ENCODE results near the gene PLBD2.

PLBD2 gene

GRCh38 chr12:113439606-113440030 lies 81.2 kb downstream of the PLBD2 start:
- DNase-seq: peak in 23 of 56 donors; percentile 1 to 46 (median 18)

GRCh38 chr12:113440336-113440735 lies 81.9 kb downstream of the PLBD2 start:
- DNase-seq: no peak
